ENCODE data around the gene RGS4.
A peak's percentile ranks its signal among the peaks of the same experiment; 100 is the strongest.

DNA sequence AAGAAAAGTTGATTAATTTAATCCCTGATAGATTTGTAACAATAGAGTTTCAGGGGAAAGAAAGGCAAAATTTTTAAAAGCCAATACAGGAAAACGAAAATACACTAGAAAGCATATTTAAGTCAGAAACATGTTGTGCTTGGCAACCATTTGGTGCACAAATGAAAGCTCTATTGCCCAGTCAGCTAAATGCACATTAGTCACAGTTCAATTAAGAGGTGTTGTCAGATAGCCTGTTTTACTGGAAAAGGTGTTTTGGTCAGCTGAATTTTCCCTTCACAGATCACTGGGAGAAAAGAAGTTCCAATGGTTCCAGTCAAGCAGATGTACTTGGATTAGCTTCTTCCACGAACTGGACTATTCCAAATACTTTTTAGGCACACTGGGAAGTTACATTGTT lies 25.4 kb downstream of the RGS4 start:
- TF ChIP-seq, protein P1, sequence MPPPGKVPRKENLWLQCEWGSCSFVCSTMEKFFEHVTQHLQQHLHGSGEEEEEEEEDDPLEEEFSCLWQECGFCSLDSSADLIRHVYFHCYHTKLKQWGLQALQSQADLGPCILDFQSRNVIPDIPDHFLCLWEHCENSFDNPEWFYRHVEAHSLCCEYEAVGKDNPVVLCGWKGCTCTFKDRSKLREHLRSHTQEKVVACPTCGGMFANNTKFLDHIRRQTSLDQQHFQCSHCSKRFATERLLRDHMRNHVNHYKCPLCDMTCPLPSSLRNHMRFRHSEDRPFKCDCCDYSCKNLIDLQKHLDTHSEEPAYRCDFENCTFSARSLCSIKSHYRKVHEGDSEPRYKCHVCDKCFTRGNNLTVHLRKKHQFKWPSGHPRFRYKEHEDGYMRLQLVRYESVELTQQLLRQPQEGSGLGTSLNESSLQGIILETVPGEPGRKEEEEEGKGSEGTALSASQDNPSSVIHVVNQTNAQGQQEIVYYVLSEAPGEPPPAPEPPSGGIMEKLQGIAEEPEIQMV (CRISPR knock-in tag; IDR thresholded peaks at IDR 0.05; ENCODE audit: low read depth): no peak
- TF ChIP-seq, protein P2, sequence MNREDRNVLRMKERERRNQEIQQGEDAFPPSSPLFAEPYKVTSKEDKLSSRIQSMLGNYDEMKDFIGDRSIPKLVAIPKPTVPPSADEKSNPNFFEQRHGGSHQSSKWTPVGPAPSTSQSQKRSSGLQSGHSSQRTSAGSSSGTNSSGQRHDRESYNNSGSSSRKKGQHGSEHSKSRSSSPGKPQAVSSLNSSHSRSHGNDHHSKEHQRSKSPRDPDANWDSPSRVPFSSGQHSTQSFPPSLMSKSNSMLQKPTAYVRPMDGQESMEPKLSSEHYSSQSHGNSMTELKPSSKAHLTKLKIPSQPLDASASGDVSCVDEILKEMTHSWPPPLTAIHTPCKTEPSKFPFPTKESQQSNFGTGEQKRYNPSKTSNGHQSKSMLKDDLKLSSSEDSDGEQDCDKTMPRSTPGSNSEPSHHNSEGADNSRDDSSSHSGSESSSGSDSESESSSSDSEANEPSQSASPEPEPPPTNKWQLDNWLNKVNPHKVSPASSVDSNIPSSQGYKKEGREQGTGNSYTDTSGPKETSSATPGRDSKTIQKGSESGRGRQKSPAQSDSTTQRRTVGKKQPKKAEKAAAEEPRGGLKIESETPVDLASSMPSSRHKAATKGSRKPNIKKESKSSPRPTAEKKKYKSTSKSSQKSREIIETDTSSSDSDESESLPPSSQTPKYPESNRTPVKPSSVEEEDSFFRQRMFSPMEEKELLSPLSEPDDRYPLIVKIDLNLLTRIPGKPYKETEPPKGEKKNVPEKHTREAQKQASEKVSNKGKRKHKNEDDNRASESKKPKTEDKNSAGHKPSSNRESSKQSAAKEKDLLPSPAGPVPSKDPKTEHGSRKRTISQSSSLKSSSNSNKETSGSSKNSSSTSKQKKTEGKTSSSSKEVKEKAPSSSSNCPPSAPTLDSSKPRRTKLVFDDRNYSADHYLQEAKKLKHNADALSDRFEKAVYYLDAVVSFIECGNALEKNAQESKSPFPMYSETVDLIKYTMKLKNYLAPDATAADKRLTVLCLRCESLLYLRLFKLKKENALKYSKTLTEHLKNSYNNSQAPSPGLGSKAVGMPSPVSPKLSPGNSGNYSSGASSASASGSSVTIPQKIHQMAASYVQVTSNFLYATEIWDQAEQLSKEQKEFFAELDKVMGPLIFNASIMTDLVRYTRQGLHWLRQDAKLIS (CRISPR knock-in tag; IDR thresholded peaks at IDR 0.05): no peak
- TF ChIP-seq LCORL (IDR thresholded peaks at IDR 0.05) (no peak), LCORL (CRISPR knock-in tag; IDR thresholded peaks at IDR 0.05) (no peak), SMARCC2 (IDR thresholded peaks at IDR 0.05) (no peak), ZNF121 (CRISPR knock-in tag; IDR thresholded peaks at IDR 0.05) (no peak), RNF2 (conservative IDR thresholded peaks at IDR 0.05; ENCODE audit: low read depth) (no peak), MAFF (IDR thresholded peaks at IDR 0.05; ENCODE audit: low read depth, low read length) (peak; percentile 52; the same call in 1 of the 2 replicates), RXRA (CRISPR knock-in tag; IDR thresholded peaks at IDR 0.05) (no peak), ZFP36 (IDR thresholded peaks at IDR 0.05; ENCODE audit: borderline replicate concordance, low read depth, low read length, partially characterized antibody) (no peak)
- TF ChIP-seq, protein P3, sequence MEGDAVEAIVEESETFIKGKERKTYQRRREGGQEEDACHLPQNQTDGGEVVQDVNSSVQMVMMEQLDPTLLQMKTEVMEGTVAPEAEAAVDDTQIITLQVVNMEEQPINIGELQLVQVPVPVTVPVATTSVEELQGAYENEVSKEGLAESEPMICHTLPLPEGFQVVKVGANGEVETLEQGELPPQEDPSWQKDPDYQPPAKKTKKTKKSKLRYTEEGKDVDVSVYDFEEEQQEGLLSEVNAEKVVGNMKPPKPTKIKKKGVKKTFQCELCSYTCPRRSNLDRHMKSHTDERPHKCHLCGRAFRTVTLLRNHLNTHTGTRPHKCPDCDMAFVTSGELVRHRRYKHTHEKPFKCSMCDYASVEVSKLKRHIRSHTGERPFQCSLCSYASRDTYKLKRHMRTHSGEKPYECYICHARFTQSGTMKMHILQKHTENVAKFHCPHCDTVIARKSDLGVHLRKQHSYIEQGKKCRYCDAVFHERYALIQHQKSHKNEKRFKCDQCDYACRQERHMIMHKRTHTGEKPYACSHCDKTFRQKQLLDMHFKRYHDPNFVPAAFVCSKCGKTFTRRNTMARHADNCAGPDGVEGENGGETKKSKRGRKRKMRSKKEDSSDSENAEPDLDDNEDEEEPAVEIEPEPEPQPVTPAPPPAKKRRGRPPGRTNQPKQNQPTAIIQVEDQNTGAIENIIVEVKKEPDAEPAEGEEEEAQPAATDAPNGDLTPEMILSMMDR (CRISPR knock-in tag; IDR thresholded peaks at IDR 0.05): no peak
- TF ChIP-seq, protein P4, sequence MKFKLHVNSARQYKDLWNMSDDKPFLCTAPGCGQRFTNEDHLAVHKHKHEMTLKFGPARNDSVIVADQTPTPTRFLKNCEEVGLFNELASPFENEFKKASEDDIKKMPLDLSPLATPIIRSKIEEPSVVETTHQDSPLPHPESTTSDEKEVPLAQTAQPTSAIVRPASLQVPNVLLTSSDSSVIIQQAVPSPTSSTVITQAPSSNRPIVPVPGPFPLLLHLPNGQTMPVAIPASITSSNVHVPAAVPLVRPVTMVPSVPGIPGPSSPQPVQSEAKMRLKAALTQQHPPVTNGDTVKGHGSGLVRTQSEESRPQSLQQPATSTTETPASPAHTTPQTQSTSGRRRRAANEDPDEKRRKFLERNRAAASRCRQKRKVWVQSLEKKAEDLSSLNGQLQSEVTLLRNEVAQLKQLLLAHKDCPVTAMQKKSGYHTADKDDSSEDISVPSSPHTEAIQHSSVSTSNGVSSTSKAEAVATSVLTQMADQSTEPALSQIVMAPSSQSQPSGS (CRISPR knock-in tag; IDR thresholded peaks at IDR 0.05): no peak

Measured in HepG2 (cell line).